Urothelium cell line (cell line): ENCODE results near the gene PPP2R5E.
"Not testable (repeated sequence)": the region's sequence is repeated elsewhere in the genome, so short reads cannot be mapped to it uniquely, and the experiment has no call there.

Experiments
- DNase-seq: peaks from one replicate; pipeline ENCODE4 v3.0.0; 2011; ENCODE audit warnings: low spot score, mixed read lengths
- FAIRE-seq: peaks from 2 replicates; lab custom pipeline; 2011; peaks lifted over from hg19 to GRCh38; lab: Jason Lieb, UNC

Gene PPP2R5E

GRCh38 chr14:63523735-63524426 lies 19.3 kb downstream of the PPP2R5E start:
- DNase-seq = no peak
- FAIRE-seq = no peak

GRCh38 chr14:63522511-63522910 lies 20.7 kb downstream of the PPP2R5E start:
- DNase-seq, FAIRE-seq: not testable (repeated sequence)

GRCh38 chr14:63517354-63517753 lies 25.8 kb downstream of the PPP2R5E start:
- no peak for FAIRE-seq
- no peak for DNase-seq

- FAIRE-seq (no peak), DNase-seq (no peak)
Observed at GRCh38 chr14:63515240-63515639, 27.9 kb downstream of the PPP2R5E start.

- FAIRE-seq (no peak), DNase-seq (no peak)
Observed at GRCh38 chr14:63513756-63514155, 29.4 kb downstream of the PPP2R5E start.

GRCh38 chr14:63512861-63513260 lies 30.3 kb downstream of the PPP2R5E start:
- no peak for FAIRE-seq
- DNase-seq = no peak

GRCh38 chr14:63510538-63510937 lies 32.6 kb downstream of the PPP2R5E start:
- FAIRE-seq = no peak
- DNase-seq = no peak

- FAIRE-seq (no peak), DNase-seq (no peak)
Observed at GRCh38 chr14:63508033-63508432, 35.1 kb downstream of the PPP2R5E start.

GRCh38 chr14:63504648-63505047 lies 38.5 kb downstream of the PPP2R5E start:
- FAIRE-seq (peak; percentile 40), DNase-seq (no peak)

- DNase-seq (no peak), FAIRE-seq (peak; percentile 75)
Observed at GRCh38 chr14:63501429-63501828, 41.7 kb downstream of the PPP2R5E start.

GRCh38 chr14:63499701-63500250 lies 43.4 kb downstream of the PPP2R5E start:
- DNase-seq (no peak), FAIRE-seq (no peak)

- peak; percentile 86 for FAIRE-seq
- no peak for DNase-seq
Observed at GRCh38 chr14:63496837-63497400, 46.3 kb downstream of the PPP2R5E start.

GRCh38 chr14:63493246-63493645 lies 49.9 kb downstream of the PPP2R5E start:
- FAIRE-seq (peak; percentile 56), DNase-seq (no peak)

- FAIRE-seq (no peak), DNase-seq (no peak)
Observed at GRCh38 chr14:63492391-63492790, 50.8 kb downstream of the PPP2R5E start.

GRCh38 chr14:63487724-63488123 lies 55.5 kb downstream of the PPP2R5E start:
- DNase-seq (no peak), FAIRE-seq (no peak)

GRCh38 chr14:63486738-63487137 lies 56.4 kb downstream of the PPP2R5E start:
- FAIRE-seq = no peak

GRCh38 chr14:63483315-63483714 lies 59.9 kb downstream of the PPP2R5E start:
- DNase-seq (no peak), FAIRE-seq (no peak)

More at GRCh38 chr14:63486738-63487137, 56.4 kb downstream of the PPP2R5E start:
- DNase-seq = no peak

GRCh38 chr14:63480599-63480998 lies 62.6 kb downstream of the PPP2R5E start:
- DNase-seq (no peak), FAIRE-seq (no peak)

- FAIRE-seq (no peak), DNase-seq (no peak)
Observed at GRCh38 chr14:63478437-63478852, 64.7 kb downstream of the PPP2R5E start.

- DNase-seq = no peak
- no peak for FAIRE-seq
Observed at GRCh38 chr14:63478010-63478409, 65.2 kb downstream of the PPP2R5E start.

- FAIRE-seq = no peak
- DNase-seq = no peak
Observed at GRCh38 chr14:63477556-63477955, 65.6 kb downstream of the PPP2R5E start.

GRCh38 chr14:63475761-63476160 lies 67.4 kb downstream of the PPP2R5E start:
- FAIRE-seq = no peak
- DNase-seq = no peak
